ENCODE measurements around the gene MIOX. TPM values are rescaled to one million over a fixed set of nuclear protein-coding genes. Genes with fewer than 3 reads are reported as not detected.

The MIOX gene
- total RNA-seq, 1 donor from 2014 or later = 0.98 TPM

GRCh38 chr22:50489363-50490243 lies 2.9 kb downstream of the MIOX start:
- DNase-seq (ENCODE audit: low spot score, unreplicated experiment) = no peak
- H3K4me1 Mint-ChIP-seq (ENCODE audit: low read depth) = no peaks in the 10 kb centered on the region
- peaks cover 26% of the 10 kb centered on the region for H3K27me3 Mint-ChIP-seq
- H3K9me3 Mint-ChIP-seq (ENCODE audit: low read depth) = no peaks in the 10 kb centered on the region
- H3K36me3 Mint-ChIP-seq (ENCODE audit: insufficient read depth) = no peaks in the 10 kb centered on the region
- no peak overlapping the region for H3K27ac Mint-ChIP-seq
- TF ChIP-seq CTCF (IDR thresholded peaks at IDR 0.05; ENCODE audit: unreplicated experiment) = no peak
- H3K4me3 Mint-ChIP-seq (ENCODE audit: low read depth) = no peak overlapping the region

- no peak for DNase-seq (ENCODE audit: low spot score, unreplicated experiment)
- no peak for TF ChIP-seq CTCF (IDR thresholded peaks at IDR 0.05; ENCODE audit: unreplicated experiment)
- no peaks in the 10 kb centered on the region for H3K4me1 Mint-ChIP-seq (ENCODE audit: low read depth)
- peaks cover 23% of the 10 kb centered on the region for H3K27me3 Mint-ChIP-seq
- H3K36me3 Mint-ChIP-seq (ENCODE audit: insufficient read depth) = no peaks in the 10 kb centered on the region
- no peaks in the 10 kb centered on the region for H3K9me3 Mint-ChIP-seq (ENCODE audit: low read depth)
- H3K27ac Mint-ChIP-seq = no peak overlapping the region
- no peak overlapping the region for H3K4me3 Mint-ChIP-seq (ENCODE audit: low read depth)
These were observed 4.1 kb downstream of the MIOX start for GRCh38 chr22:50490531-50491308.

GRCh38 chr22:50497093-50497492 lies 10.4 kb downstream of the MIOX start:
- Mint-ChIP-seq H3K36me3 (ENCODE audit: insufficient read depth) (no peaks in the 10 kb centered on the region), H3K27me3 (peaks cover 7% of the 10 kb centered on the region), H3K4me1 (ENCODE audit: low read depth) (no peaks in the 10 kb centered on the region), H3K9me3 (ENCODE audit: low read depth) (no peaks in the 10 kb centered on the region), H3K27ac (no peak overlapping the region), H3K4me3 (ENCODE audit: low read depth) (no peak overlapping the region)
- DNase-seq (ENCODE audit: low spot score, unreplicated experiment) = no peak
- TF ChIP-seq CTCF (IDR thresholded peaks at IDR 0.05; ENCODE audit: unreplicated experiment) = no peak

- no peak overlapping the region for H3K27ac Mint-ChIP-seq
- H3K36me3 Mint-ChIP-seq (ENCODE audit: insufficient read depth) = no peaks in the 10 kb centered on the region
- TF ChIP-seq CTCF (IDR thresholded peaks at IDR 0.05; ENCODE audit: unreplicated experiment) = peak; percentile 65
- no peak for DNase-seq (ENCODE audit: low spot score, unreplicated experiment)
- H3K4me3 Mint-ChIP-seq (ENCODE audit: low read depth) = no peak overlapping the region
- H3K27me3 Mint-ChIP-seq = peaks cover 7% of the 10 kb centered on the region
- no peaks in the 10 kb centered on the region for H3K9me3 Mint-ChIP-seq (ENCODE audit: low read depth)
- no peaks in the 10 kb centered on the region for H3K4me1 Mint-ChIP-seq (ENCODE audit: low read depth)
These were observed 11.7 kb downstream of the MIOX start for GRCh38 chr22:50498322-50498890.

GRCh38 chr22:50500452-50500851 lies 13.8 kb downstream of the MIOX start:
- no peak for TF ChIP-seq CTCF (IDR thresholded peaks at IDR 0.05; ENCODE audit: unreplicated experiment)
- Mint-ChIP-seq H3K4me1 (ENCODE audit: low read depth) (no peaks in the 10 kb centered on the region), H3K36me3 (ENCODE audit: insufficient read depth) (no peaks in the 10 kb centered on the region), H3K27me3 (peaks cover 7% of the 10 kb centered on the region), H3K27ac (no peak overlapping the region), H3K4me3 (ENCODE audit: low read depth) (no peak overlapping the region), H3K9me3 (ENCODE audit: low read depth) (no peaks in the 10 kb centered on the region)
- no peak for DNase-seq (ENCODE audit: low spot score, unreplicated experiment)
